GM10266 (cell line): ENCODE measurements around the gene IL5RA.

Source experiments
- DNase-seq: peaks from one replicate; pipeline ENCODE4 v3.0.0; 2012; ENCODE audit errors: extremely low spot score
- CTCF ChIP-seq: IDR thresholded peaks from 2 replicates; pipeline ENCODE4 v1.5.1; 2012; ENCODE audit warnings: mild to moderate bottlenecking, low read depth; ENCODE audit not compliant: control insufficient read depth, insufficient read depth; ENCODE audit errors: missing control alignments

IL5RA gene

GRCh38 chr3:3066910-3067309 lies 43.3 kb downstream of the IL5RA start:
- DNase-seq = no peak
- no peak for TF ChIP-seq CTCF

- no peak for DNase-seq
- TF ChIP-seq CTCF = no peak
These were observed 43.8 kb downstream of the IL5RA start for GRCh38 chr3:3066378-3066777.

GRCh38 chr3:3065876-3066275 lies 44.3 kb downstream of the IL5RA start:
- TF ChIP-seq CTCF = no peak

GRCh38 chr3:3064297-3064696 lies 45.9 kb downstream of the IL5RA start:
- DNase-seq = no peak
- no peak for TF ChIP-seq CTCF

More at GRCh38 chr3:3065876-3066275, 44.3 kb downstream of the IL5RA start:
- no peak for DNase-seq

GRCh38 chr3:3059645-3060044 lies 50.5 kb downstream of the IL5RA start:
- DNase-seq = no peak
- TF ChIP-seq CTCF = no peak

GRCh38 chr3:3053974-3054373 lies 56.2 kb downstream of the IL5RA start:
- no peak for TF ChIP-seq CTCF
- DNase-seq = no peak

- no peak for TF ChIP-seq CTCF
- DNase-seq = no peak
These were observed 71.8 kb downstream of the IL5RA start for GRCh38 chr3:3038201-3038991.
